ENCODE measurements around the gene OARD1.

DNA sequence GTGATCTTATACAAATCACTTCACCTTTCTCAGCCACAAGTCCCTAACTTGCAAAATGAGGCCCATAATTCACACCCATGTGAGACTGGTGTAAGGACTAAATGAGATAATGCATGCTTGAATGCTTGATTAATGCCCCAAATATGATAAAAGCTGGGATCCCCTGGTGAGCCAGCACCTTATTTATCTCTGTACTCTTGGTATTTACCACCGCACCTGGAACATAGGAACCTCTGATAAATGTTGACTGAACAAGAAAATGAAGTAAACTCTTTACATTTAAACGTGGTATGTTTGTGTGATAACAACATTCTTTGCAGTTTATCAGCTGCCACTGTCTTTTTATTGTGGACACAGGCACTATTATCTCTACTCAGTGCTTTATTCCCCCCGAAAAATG lies 21.6 kb downstream of the OARD1 start:
- TF ChIP-seq EZH2 (IDR thresholded peaks at IDR 0.05; ENCODE audit: insufficient read depth, low read length), result no peak
- TF ChIP-seq, protein P1, sequence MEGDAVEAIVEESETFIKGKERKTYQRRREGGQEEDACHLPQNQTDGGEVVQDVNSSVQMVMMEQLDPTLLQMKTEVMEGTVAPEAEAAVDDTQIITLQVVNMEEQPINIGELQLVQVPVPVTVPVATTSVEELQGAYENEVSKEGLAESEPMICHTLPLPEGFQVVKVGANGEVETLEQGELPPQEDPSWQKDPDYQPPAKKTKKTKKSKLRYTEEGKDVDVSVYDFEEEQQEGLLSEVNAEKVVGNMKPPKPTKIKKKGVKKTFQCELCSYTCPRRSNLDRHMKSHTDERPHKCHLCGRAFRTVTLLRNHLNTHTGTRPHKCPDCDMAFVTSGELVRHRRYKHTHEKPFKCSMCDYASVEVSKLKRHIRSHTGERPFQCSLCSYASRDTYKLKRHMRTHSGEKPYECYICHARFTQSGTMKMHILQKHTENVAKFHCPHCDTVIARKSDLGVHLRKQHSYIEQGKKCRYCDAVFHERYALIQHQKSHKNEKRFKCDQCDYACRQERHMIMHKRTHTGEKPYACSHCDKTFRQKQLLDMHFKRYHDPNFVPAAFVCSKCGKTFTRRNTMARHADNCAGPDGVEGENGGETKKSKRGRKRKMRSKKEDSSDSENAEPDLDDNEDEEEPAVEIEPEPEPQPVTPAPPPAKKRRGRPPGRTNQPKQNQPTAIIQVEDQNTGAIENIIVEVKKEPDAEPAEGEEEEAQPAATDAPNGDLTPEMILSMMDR (IDR thresholded peaks at IDR 0.05; ENCODE audit: insufficient read depth, low read depth, low read length), result no peak
